SU-DHL-6 (cell line): ENCODE data around the gene ETV6.

Experiments
- EZH2phosphoT487 ChIP-seq: fragments of 200-600 bp; sonication (generic), shearing (Covaris generic); conservative IDR thresholded peaks from 2 replicates; pipeline ENCODE4 v1.6.1; 2018; ENCODE audit warnings: mild to moderate bottlenecking, antibody characterized with exemption, low read length, moderate library complexity, mixed read lengths
- TF ChIP-seq, protein P1 (sequence below): fragments of 200-600 bp; sonication (generic); IDR thresholded peaks from one replicate; pipeline ENCODE4 v1.5.1; 2017; ENCODE audit warnings: antibody characterized with exemption, mild to moderate bottlenecking, low read length, moderate library complexity; ENCODE audit not compliant: insufficient read depth, poor library complexity, severe bottlenecking

DNA sequence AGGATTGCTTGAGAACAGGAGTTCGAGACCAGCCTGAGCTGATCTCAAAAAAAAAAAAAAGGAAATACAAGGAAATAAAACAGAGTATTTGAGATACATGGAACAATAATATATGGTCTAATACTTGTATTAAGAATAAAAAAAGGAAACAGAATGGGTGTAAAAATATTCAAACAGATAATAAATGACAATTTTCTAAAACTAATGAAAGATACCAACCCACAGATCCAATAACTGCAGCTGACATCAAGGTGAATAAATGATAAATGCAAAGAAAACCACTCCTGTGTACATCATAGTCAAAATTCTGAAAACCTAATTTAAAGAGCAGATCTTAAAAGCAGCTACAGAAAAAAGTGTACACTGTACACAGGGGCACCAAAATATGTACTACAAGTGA, 4.1 kb upstream of the ETV6 start:
- TF ChIP-seq, protein P1, sequence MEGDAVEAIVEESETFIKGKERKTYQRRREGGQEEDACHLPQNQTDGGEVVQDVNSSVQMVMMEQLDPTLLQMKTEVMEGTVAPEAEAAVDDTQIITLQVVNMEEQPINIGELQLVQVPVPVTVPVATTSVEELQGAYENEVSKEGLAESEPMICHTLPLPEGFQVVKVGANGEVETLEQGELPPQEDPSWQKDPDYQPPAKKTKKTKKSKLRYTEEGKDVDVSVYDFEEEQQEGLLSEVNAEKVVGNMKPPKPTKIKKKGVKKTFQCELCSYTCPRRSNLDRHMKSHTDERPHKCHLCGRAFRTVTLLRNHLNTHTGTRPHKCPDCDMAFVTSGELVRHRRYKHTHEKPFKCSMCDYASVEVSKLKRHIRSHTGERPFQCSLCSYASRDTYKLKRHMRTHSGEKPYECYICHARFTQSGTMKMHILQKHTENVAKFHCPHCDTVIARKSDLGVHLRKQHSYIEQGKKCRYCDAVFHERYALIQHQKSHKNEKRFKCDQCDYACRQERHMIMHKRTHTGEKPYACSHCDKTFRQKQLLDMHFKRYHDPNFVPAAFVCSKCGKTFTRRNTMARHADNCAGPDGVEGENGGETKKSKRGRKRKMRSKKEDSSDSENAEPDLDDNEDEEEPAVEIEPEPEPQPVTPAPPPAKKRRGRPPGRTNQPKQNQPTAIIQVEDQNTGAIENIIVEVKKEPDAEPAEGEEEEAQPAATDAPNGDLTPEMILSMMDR: no peak
- no peak for TF ChIP-seq EZH2phosphoT487
